GM18870 (cell line): Measurements from ENCODE around the gene SASH1.

Source experiments
- ATAC-seq: cut with Tn5 transposase; IDR thresholded peaks from one replicate; pipeline ENCODE4 v1.9.1; 2021; ENCODE audit warnings: moderate library complexity; ENCODE audit not compliant: unreplicated experiment

Gene SASH1

DNA sequence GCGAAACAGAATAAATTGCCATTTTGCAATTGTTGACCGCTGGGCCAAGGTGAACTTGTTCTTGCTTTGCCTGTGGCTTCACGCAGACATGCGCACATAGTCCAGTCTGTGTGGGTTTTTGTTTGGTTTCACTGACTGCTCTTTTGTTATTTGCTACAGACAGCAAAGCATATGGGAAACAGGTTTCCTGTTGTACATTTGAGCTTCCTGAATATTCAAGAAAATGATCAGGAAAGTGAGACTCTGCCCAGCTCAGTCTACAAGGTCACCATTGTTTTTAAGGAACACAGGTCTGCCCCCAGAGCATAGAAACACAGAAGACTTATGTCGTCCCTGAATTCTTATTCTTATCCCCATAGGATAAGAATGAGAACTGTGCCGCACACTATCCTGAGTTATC is 55.6 kb downstream of the SASH1 start:
- no peak for ATAC-seq

DNA sequence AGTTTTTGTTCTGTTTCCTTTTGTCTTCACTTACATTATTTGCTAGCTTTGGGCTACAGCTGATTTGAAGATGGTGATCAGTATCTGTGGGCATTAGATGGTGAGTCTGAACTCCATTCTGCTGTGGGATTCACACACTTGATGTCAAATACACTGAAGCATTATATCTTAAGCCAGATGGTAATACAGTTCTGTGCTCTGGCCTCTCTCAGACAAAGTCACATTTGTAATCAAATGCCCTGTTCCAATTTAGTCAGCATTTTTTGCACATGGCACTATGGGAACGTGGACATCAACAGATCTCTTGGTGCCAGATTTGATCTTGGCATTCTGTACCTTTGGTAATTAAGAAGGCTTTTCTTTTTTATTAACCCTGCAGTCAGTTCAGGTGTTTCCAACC is 56.0 kb downstream of the SASH1 start:
- no peak for ATAC-seq

DNA sequence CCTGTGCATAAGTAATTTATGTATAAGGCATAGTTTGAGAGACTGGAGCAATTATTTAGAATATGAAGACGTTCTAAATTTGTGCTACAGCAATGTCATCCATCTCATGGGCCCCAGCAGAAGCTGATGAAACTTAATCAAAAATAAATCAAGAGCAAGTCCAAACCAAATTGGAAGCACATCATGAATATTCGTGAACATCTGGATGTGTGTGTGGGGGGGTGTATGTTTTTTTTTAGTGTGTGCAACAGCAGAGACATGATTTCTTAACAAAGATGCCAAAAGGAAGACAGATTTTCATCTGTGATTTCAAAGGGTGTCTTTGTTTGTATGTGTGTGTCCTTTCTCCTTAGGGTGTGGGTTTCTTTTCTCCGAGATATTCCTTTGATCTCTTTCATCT is 58.9 kb downstream of the SASH1 start:
- ATAC-seq, result no peak

DNA sequence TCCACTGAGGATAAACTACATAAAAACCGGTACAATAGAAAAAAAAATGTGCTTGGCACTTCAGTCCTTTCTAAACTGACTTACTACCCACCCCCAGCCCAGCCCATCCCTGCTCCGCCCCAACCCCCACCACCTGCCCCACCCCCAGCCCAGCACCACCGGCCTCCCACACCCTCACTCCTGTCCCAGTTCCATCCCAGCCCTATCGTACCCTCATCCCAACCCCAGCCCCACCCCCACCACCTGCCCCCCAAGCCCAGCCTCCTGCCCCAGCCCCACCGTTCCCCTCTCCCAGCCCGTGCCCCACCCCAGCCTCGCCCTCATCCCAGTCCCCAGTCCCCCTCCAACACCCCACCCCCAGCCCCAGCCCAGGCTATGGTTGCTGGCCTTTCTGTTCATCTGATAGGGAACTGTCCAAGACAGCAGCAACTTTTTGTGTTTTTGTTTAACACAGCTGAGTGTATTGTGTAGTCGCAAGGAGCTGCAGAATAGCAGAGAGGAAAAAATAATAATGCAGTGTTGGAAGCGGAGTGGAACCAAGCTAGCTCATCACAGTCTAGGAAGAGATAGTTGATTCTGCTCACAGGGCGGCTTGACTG is 61.9 kb downstream of the SASH1 start:
- ATAC-seq, result no peak

DNA sequence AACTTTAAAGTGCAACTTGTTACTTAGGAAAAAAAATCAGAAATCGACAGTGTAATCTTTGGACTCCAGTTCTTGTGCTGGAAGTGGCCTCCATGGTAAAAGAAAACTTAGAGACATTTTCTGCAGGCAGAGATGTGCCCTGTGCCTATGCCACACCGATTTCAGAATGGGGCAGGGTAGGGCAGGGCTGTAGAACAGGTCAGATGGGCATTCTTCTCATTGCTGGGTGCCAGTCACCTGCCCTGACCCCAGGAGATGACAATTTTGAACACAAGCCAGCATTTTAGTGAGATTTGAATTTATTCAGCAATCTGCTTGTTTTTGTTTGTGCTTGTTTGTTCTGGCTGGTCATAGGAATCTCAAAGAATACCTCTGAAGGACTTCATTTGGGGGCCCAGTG is 63.3 kb downstream of the SASH1 start:
- ATAC-seq, result no peak

DNA sequence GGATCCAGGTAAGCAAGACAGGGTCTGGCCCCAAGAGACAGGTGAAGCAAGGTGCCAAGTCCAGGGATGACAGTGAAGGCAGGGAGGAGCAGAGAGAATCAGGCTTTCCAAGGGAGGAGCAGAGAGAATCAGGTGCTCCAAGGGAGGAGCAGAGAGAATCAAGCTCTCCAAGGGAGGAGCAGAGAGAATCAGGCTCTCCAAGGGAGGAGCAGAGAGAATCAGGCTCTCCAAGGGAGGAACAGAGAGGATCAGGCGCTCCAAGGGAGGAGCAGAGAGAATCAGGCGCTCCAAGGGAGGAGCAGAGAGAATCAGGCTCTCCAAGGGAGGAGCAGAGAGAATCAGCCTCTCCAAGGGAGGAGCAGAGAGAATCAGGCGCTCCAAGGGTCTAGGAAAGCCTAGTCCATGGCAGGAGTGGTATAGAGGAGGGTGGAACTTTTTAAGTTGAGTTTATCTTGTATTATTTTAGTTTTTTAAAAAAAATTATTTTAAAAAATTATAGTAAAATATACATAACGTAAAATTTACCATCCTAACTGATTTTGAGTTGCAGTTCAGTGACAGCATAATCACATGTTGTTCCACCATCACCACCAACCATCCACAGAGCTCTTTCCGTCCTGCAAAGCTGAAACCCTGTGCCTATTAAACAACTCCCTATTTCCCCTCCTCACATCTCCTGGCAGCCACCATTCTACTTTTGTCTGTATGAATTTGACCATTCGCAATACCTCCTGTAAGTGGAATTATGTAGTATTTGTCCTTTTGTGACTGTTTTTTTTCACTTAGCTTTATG is 64.1 kb downstream of the SASH1 start:
- no peak for ATAC-seq

DNA sequence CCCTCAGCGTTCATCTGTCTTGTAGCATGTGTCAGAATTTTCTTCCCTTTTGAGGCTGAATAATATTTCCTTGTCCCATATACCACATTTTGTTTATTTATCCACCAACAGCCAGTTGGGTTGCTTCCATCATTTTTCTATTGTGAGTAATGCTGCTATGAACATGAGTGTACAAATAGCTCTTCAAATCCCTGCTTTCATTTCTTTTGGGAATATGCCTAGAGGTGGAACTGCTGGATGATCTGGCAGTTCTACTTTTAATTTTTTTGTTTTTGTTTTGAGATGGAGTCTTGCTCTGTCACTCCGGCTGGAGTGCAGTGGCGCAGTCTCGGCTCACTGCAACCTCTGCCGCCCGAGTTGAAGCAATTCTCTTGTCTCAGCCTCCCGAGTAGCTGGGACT is 64.7 kb downstream of the SASH1 start:
- no peak for ATAC-seq

DNA sequence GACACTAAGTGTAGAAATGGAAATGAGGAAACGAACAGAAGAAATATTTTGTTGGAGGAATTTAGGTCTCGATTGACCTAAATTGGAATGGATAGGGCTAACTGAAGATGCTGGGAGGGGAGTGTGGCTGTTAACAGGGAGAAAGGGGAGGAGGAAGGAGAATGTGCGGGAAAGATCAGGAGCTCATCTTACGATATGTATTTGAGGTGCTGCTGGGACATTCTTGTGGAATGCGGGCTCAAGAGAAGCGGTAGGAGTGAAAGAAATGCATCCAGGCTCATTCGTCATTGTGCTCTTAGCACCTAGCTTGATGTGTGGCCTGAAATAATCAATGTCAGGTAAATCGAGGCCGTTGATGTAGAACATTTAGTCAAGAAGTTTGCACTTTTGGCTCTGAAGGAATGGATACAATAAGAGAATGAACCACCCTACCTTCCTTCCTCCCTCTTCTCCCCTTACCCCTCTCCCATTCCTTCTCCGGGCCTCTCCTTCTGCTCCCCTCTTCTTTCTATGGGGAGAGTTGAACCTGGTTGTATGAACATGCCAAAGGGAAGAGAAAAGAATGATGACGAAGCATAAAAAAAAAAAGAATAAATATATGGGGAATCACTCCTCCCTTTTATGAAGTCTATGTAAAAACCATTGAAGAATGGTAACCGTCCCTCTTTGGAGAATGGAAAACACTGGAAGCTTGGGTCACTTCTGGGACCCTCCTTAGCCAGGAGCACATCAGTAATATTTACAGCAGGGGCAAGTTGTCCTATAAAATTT is 70.9 kb downstream of the SASH1 start:
- no peak for ATAC-seq

DNA sequence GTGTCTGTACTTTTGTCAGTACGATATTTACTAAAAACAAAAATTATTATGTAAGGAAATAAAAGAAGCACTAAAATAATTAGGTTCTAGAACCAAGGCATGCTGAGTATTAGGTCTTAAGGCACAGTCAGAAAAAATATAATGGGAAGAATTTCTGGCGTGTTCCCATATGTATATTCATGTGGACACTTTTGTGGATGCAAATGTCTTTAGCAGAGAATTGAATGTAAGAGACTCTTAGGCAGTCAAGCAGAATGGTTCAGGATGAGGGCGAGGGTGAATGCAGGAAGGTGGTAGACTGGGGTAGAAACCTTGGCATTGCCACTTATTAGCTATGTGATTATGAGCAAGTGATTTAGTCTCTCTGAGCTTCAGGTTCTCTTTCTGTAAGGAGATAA is 71.5 kb downstream of the SASH1 start:
- no peak for ATAC-seq

DNA sequence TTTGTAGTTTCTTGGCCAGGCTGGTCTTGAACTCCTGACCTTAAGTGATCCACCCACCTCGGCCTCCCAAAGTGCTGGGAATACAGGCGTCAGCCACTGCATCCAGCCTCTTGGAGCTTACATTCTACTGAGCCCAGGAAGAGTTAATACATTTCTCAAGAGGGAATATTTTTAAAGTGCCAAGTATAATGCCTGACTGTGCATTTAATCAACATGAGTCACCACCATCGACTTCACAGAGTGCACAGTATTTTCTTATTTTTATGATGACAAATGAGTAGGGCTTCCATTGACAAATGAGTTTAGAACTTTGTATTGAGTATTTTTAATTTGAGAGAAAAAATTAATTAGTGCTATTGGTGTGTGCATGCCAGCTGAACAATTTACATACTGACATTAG is 72.2 kb downstream of the SASH1 start:
- no peak for ATAC-seq

DNA sequence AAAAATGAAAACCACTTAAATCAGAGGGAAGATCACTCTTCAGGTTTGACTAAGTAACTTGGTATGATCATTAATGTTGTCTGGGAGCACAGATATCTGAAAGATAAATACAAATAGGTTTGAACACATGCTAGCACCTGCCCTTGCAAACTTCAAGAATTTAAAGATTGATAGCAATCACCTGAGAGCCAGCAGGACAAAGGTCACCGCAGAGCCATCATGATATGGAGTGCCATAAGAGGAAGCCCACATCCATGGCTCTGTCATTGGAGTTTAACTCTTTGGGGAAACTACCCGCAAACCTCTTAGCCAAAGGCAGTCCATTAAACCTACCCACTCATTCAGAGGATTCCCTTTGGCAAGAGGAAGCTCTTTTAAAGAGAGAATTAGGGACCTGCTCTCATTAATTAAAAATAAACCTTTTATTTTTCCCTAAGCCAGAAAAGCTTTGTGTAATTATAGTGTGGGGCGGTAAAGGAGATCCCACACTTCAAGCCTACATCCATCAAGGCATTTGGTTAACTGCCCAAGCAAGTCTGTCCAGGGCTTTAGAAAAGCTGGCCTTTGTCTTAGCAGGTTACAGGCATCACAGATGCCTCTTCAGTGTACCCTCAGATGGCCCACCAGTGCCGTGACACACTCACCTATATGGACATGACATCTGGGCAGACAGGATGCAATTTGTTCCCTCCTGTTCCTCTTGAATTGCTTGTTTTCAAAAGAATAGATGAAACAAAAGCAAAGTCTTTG is 73.0 kb downstream of the SASH1 start:
- ATAC-seq, result no peak

DNA sequence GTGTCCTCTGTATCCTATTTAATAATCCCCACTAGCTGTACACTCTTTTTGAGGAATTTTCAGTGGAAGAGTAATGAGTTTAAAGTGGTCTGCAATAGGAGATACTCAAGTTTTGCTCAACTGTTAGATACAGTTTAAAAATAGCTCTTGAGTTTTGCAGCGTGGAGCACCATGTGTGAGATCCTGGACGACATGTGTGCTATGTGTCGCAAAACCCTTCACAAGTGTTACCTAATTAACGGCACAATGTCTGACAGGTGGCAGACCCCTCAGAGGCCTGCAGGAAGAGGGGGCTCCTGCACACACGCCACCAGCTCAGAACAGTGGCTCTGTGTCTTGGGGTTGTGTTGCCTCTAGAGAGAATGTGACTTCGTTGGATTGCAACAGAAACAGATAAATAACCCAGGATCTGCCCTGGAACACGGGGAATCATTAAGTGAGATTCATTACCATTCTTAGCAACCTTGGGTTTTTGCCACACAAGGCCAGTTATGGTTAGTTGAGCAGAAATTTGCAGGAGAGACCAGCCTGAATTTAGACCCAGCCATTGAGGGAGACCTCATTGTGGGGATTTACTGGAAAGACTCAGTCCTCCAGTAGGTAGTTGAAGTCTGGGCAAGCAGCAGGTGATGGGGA is 73.8 kb downstream of the SASH1 start:
- ATAC-seq, result no peak

DNA sequence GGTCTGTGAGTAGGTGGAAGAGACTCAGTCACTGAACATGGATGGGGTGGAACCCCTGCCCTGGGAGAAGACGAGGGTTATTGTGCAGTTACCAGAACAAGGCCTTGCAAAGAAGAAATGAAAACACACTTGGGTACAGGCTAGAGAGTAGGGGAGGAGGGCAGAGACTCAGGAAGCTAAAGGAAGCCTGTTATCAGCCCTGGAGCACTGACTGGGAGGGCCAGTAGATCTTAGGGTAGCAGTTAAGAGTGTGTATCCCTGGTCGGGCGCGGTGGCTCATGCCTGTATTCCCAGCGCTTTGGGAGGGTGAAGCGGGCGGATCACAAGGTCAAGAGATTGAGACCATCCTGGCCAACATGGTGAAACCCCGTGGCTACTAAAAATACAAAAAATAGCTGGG is 74.4 kb downstream of the SASH1 start:
- ATAC-seq, result no peak

DNA sequence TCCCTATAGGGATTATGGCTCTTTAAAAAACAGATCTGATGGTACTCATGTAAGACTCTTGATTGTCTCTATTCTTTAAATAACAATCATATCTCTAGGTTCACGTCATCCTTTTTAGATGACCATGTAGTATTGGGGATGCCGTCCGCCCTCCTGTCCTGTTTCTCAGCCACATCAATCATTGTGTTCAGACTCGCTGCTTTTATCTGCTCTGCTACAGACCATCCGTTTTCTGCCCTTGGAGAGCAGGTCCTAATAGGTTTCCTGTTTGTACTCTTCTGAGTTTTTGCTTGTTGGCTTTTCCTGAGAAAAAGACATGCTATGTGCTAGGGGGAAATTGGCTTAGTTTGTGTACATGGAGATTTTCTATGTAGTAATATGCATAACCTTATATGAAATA is 76.8 kb downstream of the SASH1 start:
- ATAC-seq, result no peak

DNA sequence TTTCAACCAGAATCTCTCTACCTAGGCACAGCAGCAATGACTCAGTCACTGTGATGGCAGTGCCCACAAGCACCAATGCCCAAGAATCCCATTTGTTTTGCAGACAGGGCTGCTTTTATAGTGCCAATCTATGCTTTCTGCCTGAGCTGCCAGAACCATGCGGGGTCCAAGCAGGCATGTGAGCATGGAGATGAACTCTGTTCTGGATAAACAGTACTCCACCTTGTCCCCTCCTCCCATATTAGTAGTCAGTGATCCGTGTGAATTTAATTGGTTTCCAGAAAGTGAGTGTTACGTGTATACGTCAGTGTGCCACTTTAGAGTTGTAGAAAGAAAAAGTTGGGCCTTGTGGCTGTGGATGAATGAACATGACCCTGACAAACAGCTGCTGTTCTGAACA is 79.4 kb downstream of the SASH1 start:
- ATAC-seq, result no peak

DNA sequence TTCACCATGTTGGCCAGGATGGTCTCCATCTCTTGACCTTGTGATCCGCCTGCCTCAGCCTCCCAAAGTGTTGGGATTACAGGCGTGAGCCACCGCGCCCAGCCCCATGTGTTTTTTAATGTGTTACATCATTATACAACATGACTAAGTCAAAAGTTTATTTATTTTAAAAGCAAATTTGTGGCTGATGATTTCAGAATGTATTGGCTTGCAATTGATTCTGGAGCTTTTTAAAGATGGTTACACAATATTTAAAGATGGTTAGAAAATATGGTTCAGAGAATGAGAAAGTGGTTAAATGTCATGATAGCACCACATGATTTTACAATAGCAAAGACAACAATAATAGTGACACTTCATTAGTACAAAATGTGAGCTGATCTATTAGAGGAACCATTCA is 80.5 kb downstream of the SASH1 start:
- ATAC-seq, result no peak

DNA sequence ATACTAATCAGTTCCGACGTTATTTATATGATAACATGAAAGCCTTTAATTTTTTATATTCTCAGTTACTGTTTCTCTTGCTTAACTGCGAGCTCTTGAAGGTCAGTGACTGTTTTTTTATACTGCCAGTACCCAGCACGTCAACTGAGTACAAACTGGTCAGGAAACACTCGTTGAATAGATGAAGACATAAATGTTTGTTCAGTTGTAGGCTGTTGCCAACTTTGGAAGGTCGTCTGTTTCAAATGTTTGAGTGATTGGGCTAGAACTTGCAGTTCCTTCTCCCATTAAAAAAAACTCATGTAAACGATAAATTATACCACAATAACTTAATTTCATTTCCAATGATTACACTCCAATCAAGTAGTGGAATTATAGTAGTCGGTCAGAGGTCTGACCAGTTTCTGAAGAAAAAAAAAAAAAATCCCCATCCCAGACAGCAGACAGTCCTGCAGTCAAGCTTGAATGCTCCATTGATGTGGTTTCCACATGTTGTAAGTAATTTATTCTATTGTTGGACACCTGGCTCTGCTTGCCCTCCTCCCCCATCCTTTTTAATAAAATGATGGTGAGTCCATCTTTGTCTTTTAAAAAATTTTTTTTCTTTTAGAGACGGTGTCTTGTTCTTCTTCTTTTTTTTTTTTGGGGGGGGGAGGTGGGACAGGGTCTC is 81.1 kb downstream of the SASH1 start:
- ATAC-seq, result no peak

DNA sequence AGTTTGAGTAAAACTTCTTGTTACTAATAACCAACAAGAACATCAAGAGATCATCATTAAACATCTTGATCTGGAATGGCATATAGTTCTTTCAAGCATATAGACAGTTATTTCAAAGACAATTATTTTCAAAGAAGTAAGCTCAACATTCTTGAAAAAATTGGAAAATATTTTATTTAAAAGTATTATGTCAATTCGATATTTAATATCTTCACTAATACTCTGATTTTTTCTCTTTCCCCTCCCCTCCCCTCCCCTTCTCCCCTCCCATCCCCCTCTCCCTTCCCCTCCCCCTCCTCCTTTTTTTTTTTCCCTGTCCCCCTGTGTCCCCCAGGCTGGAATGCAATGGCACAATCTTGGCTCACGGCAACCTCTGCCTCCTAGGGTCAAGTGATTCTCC is 82.8 kb downstream of the SASH1 start:
- ATAC-seq, result no peak

DNA sequence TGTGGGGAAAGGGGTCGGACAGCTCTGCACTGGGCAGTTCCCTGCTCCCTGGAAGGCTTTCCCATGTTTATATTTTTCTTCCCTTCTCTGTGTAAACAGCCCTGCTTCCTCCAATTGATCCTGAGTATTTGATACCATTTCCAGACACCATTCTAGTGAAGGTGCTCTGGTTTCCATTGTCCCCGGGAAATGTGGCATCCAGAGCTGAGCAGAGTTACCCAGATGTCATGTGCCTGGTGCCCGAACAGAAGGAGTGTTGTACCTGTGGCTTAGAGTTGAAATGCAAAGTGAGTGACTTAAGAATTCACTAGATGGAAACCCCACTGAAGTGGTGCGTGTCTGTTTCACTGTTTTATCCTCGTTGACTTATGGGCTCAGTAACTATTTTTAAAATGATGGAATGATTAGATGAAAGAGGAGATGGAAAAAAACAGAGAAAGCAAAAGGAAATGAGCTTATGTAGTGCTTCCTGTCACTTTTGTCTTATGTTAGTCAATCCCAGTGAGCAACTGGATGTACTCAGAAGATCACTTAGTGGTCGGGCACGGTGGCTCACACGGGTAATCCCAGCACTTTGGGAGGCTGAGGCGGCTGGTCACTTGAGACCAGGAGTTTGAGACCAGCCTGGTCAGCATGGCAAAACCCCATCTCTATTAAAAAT is 83.8 kb downstream of the SASH1 start:
- ATAC-seq, result no peak

DNA sequence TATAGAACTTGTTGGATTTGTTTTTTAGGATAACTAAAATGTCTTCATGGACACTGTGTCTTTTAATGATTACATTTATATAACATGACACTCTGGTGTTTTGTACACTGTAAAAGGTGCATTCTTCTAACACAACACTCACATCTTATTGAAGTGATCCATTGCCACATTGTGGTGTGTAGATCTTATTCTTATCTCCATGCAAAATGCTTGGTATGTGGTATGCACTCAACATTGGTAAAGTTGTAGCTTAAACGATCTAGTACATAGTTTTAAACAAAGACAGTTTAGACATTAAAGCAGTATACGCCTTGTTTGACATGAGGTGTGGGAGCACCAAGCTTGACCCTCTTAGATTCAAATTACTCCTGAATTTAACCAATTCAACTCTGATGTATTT is 84.7 kb downstream of the SASH1 start:
- ATAC-seq, result no peak
